PC-9 (cell line): ENCODE results near the gene GPR137B. TPM values are rescaled to one million over a fixed set of nuclear protein-coding genes. Genes with fewer than 3 reads are reported as not detected.

Experiments
- BruUV-seq: library from RNA; stranded (reverse); fragments of 400-500 nt; replicated peaks from 2 replicates; lab custom pipeline; 2021; lab: Mats Ljungman, UMichigan
- CTCF ChIA-PET: fragments of 300-600 bp; sonication (Branson Sonifier 250); formaldehyde crosslinking; loops from one replicate; lab custom pipeline; 2022; ENCODE audit warnings: antibody characterized with exemption; lab: Charles Lee
- POLR2A ChIA-PET: fragments of 300-600 bp; sonication (Branson Sonifier 250); formaldehyde crosslinking; loops from one replicate; lab custom pipeline; 2022; ENCODE audit warnings: antibody characterized with exemption; ENCODE audit not compliant: unreplicated experiment; lab: Charles Lee
- DNase-seq, 2 experiments: peaks; one replicate each; pipeline versions ENCODE4 v3.0.0 to v3.0.0-alpha.2; 2015 to 2022; ENCODE audit warnings: mixed read lengths in 1 of 2
- H2AFZ ChIP-seq: fragments of 200-600 bp; sonication (generic); 2 replicates; pipeline ENCODE4 v1.8.1; 2017; ENCODE audit warnings: antibody characterized with exemption
- H3F3A ChIP-seq: fragments of 200-600 bp; sonication (generic); 2 replicates; pipeline ENCODE4 v1.8.1; 2017; ENCODE audit warnings: antibody characterized with exemption, mild to moderate bottlenecking, low read depth; ENCODE audit not compliant: insufficient read depth
- H3K27ac ChIP-seq: fragments of 200-600 bp; sonication (generic); 2 replicates; pipeline ENCODE4 v1.6.1; 2016; ENCODE audit warnings: mixed run types
- H3K27me3 ChIP-seq: fragments of 200-600 bp; sonication (generic); 2 replicates; pipeline ENCODE4 v1.6.1; 2016; ENCODE audit warnings: low read depth, mixed run types; ENCODE audit not compliant: insufficient read depth
- H3K36me3 ChIP-seq: fragments of 200-600 bp; sonication (generic); 2 replicates; pipeline ENCODE4 v1.6.1; 2016; ENCODE audit warnings: low read depth, mixed run types
- H3K4me1 ChIP-seq: fragments of 200-600 bp; sonication (generic); replicated peaks from 2 replicates; pipeline ENCODE4 v1.6.1; 2016; ENCODE audit warnings: mixed run types; ENCODE audit not compliant: insufficient read depth
- H3K4me2 ChIP-seq: fragments of 200-600 bp; sonication (generic); 2 replicates; pipeline ENCODE4 v1.6.1; 2017; ENCODE audit warnings: mixed run types
- H3K4me3 ChIP-seq: fragments of 200-600 bp; sonication (generic); 2 replicates; pipeline ENCODE4 v1.6.1; 2016; ENCODE audit warnings: mixed run types
- H3K79me2 ChIP-seq: fragments of 200-600 bp; sonication (generic); 2 replicates; pipeline ENCODE4 v1.6.1; 2017; ENCODE audit warnings: low read depth, mixed run types
- H3K9me2 ChIP-seq: fragments of 200-600 bp; sonication (generic); 2 replicates; pipeline ENCODE4 v1.8.1; 2017; ENCODE audit warnings: mild to moderate bottlenecking; ENCODE audit not compliant: insufficient read depth
- H3K9me3 ChIP-seq: fragments of 200-600 bp; sonication (generic); 2 replicates; pipeline ENCODE4 v1.8.1; 2016; ENCODE audit warnings: low read depth; ENCODE audit not compliant: insufficient read depth
- H4K20me1 ChIP-seq: fragments of 200-600 bp; sonication (generic); 2 replicates; pipeline ENCODE4 v1.8.1; 2017; ENCODE audit not compliant: insufficient read depth
- EZH2 ChIP-seq: fragments of 200-600 bp; sonication (generic); IDR thresholded peaks from 2 replicates; pipeline ENCODE4 v1.8.0; 2017; ENCODE audit warnings: antibody characterized with exemption, low read depth
- intact Hi-C: fragments of 100-400 bp; cut with micrococcal nuclease; formaldehyde crosslinking; loops from one replicate; pipeline ENCODE4 v1.10.0; 2022; ENCODE audit not compliant: unreplicated experiment
- total RNA-seq: library from RNA; stranded (reverse); gene quantifications from 2 replicates; pipeline ENCODE4 v1.2.3, GENCODE V29; 2021
- TF ChIP-seq, protein P1 (sequence below): fragments of 200-600 bp; sonication (generic); conservative IDR thresholded peaks from 2 replicates; pipeline ENCODE4 v1.6.1; 2017; ENCODE audit warnings: mixed run types, antibody characterized with exemption, mild to moderate bottlenecking, moderate library complexity

The GPR137B gene
- total RNA-seq, 1 experiment from 2014 or later: not detected

DNA sequence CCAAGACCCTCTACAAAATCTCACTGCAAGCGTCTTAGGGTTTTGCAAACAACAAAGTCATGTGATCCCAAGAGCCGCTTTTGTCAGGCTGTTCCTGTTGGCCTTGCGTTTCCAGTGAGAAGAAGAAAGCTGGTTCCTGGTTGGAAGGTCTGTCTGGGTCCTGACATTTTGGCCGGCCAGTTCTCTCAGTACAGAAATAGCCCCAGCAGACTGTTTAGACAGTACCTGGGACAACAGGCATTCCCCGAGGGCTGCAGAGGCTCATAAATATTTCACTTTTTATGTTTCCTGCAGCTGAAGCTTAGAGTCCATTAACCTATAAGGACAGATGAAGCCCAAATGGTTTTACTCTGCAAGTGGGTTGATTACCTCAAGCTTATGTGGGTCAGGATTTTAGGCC, 8.6 kb downstream of the GPR137B start:
- Histone ChIP-seq H3K4me1 (no peaks in the 10 kb centered on the region), H3K4me2 (no peak overlapping the region), H4K20me1 (no peaks in the 10 kb centered on the region), H3K27me3 (0 out of 2 replicates have a peak, but pooled peaks cover 3% of the 10 kb centered on the region), H3K79me2 (no peaks in the 10 kb centered on the region), H3K36me3 (no peaks in the 10 kb centered on the region), H3K4me3 (no peak overlapping the region), H3K27ac (no peak overlapping the region), H2AFZ (no peak overlapping the region), H3K9me3 (no peaks in the 10 kb centered on the region), H3K9me2 (no peaks in the 10 kb centered on the region), H3F3A (no peaks in the 10 kb centered on the region)
- intact Hi-C loops: no loop called here
- ChIA-PET CTCF (no interaction called here), POLR2A (no interaction called here)
- BruUV-seq: no TSS peak
- no peak for DNase-seq
- TF ChIP-seq, protein P1, sequence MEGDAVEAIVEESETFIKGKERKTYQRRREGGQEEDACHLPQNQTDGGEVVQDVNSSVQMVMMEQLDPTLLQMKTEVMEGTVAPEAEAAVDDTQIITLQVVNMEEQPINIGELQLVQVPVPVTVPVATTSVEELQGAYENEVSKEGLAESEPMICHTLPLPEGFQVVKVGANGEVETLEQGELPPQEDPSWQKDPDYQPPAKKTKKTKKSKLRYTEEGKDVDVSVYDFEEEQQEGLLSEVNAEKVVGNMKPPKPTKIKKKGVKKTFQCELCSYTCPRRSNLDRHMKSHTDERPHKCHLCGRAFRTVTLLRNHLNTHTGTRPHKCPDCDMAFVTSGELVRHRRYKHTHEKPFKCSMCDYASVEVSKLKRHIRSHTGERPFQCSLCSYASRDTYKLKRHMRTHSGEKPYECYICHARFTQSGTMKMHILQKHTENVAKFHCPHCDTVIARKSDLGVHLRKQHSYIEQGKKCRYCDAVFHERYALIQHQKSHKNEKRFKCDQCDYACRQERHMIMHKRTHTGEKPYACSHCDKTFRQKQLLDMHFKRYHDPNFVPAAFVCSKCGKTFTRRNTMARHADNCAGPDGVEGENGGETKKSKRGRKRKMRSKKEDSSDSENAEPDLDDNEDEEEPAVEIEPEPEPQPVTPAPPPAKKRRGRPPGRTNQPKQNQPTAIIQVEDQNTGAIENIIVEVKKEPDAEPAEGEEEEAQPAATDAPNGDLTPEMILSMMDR: no peak
- TF ChIP-seq EZH2: no peak

DNA sequence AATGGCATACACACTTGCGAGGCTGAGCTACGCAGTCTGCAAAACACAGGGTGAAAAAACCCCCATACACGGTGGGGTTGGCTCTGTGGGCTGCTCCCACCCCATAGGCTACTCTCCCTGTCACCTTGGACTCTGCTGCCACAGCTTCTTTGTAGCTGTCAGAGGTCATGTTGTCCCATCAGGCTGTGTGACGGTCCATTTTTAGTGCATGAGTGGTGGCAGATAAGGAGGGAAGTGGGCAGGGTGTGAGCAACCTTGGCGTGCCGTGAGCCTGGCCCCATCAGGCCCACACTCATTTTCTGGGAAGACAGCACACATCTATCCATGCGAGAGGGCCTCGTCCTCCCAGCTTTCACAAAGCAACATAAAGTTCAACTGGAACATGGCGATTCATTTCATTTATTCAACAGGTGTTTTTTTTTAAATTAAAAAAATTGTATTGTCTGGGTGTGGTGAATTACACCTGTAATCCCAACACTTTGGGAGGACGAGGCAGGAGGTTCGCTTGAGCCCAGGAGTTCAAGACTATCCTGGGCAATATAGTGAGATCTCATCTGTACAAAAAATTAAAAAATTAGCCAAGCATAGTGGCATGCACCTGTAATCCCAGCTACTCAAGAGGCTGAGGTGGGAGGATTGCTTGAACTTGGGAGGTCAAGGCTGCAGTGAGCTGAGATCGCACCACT, 9.5 kb downstream of the GPR137B start:
- Histone ChIP-seq H3K79me2 (no peaks in the 10 kb centered on the region), H3F3A (no peaks in the 10 kb centered on the region), H3K4me1 (no peaks in the 10 kb centered on the region), H3K27ac (no peak overlapping the region), H4K20me1 (no peaks in the 10 kb centered on the region), H2AFZ (no peak overlapping the region), H3K9me3 (no peaks in the 10 kb centered on the region), H3K9me2 (no peaks in the 10 kb centered on the region), H3K36me3 (no peaks in the 10 kb centered on the region), H3K4me2 (no peak overlapping the region), H3K27me3 (0 out of 2 replicates have a peak, but pooled peaks cover 3% of the 10 kb centered on the region), H3K4me3 (no peak overlapping the region)
- TF ChIP-seq, protein P1: no peak
- TF ChIP-seq EZH2: no peak
- ChIA-PET CTCF (no interaction called here), POLR2A (no interaction called here)
- BruUV-seq: no TSS peak
- no peak for DNase-seq
- intact Hi-C loops: no loop called here

DNA sequence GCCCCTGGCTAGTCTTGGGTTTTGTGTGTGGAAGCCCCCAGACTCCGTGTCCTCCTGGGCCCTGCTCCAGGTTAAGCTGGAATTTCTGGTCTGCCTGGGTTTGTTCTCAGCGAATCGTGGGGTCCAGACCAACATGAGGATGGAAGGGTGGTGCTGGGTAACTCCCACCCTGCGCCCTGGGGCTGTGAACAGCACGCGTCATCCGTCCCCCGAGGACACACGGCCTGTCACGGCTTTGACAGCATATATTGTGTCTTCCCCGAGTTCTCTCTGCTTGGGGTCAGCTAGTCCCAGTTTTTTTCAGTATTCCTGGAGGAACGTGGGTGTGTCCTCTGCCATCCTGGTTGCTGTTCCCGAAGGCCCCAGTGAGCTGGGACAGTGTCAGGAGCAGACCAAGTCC, 11.8 kb downstream of the GPR137B start:
- H3K4me3 ChIP-seq: no peak overlapping the region
- H3K27ac ChIP-seq: no peak overlapping the region
- no TSS peak for BruUV-seq
- H3K9me2 ChIP-seq: no peaks in the 10 kb centered on the region
- no peak overlapping the region for H3K4me2 ChIP-seq
- intact Hi-C loops: no loop called here
- H3K36me3 ChIP-seq: no peaks in the 10 kb centered on the region
- no peaks in the 10 kb centered on the region for H3K9me3 ChIP-seq
- H3K4me1 ChIP-seq: no peaks in the 10 kb centered on the region
- H3K79me2 ChIP-seq: no peaks in the 10 kb centered on the region
- H3K27me3 ChIP-seq: 0 out of 2 replicates have a peak, but pooled peaks cover 3% of the 10 kb centered on the region
- TF ChIP-seq EZH2: no peak
- TF ChIP-seq, protein P1: no peak
- H2AFZ ChIP-seq: no peak overlapping the region
- POLR2A ChIA-PET: no interaction called here
- no peaks in the 10 kb centered on the region for H3F3A ChIP-seq
- H4K20me1 ChIP-seq: no peaks in the 10 kb centered on the region
- DNase-seq: no peak
- CTCF ChIA-PET: no interaction called here
